Measurements from ENCODE around the gene KRT17.

DNA sequence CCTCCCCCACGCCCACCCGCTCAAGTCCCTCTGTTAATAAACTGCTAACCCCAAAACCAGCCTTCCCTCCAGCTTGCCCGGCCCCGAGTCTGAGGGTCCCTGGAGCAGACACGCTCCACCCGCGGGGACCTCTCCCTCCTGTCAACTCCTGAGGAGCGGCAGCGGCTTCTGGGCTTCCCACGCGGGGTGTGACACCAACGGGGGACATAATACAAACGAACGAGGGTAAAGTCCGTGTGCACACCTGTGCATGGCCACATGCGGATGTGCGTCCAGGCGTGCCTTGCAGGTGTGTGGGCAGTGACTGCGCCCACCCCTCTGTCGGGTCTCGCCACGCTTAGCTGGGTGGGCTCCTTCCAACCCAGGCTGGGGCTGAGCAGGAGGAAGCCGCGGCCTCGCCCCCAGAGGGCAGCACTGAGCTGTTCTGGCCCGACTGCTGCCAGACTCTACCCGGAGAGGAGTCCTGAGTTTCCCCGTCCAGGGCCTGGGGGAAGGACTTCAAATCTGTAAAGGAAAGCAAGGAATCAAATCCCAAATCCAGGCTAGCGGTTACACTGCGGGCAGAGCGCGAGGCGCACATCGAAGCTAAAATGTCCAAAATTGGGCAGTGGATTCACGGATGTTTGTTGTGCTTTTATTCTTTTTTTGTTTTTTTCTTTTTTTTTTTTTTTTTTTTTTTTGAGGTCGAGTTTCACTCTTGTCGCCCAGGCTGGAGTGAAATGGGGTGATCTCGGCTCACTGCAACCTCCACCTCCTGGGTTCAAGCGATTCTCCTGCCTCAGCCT lies 24.2 kb upstream of the KRT17 start:
- TF ChIP-seq, protein P1, sequence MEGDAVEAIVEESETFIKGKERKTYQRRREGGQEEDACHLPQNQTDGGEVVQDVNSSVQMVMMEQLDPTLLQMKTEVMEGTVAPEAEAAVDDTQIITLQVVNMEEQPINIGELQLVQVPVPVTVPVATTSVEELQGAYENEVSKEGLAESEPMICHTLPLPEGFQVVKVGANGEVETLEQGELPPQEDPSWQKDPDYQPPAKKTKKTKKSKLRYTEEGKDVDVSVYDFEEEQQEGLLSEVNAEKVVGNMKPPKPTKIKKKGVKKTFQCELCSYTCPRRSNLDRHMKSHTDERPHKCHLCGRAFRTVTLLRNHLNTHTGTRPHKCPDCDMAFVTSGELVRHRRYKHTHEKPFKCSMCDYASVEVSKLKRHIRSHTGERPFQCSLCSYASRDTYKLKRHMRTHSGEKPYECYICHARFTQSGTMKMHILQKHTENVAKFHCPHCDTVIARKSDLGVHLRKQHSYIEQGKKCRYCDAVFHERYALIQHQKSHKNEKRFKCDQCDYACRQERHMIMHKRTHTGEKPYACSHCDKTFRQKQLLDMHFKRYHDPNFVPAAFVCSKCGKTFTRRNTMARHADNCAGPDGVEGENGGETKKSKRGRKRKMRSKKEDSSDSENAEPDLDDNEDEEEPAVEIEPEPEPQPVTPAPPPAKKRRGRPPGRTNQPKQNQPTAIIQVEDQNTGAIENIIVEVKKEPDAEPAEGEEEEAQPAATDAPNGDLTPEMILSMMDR (IDR thresholded peaks at IDR 0.05), result peak; percentile 82 to 95 (median 90)
- TF ChIP-seq POLR2A (IDR thresholded peaks at IDR 0.05), result no peak

Measured in adrenal gland (tissue), 5 donors.